Left lung (tissue), 10 donors: ENCODE measurements around the gene CHCHD6. TPM values are rescaled to one million over a fixed set of nuclear protein-coding genes. Genes with fewer than 3 reads are reported as not detected.

Source experiments
- ATAC-seq: fragments of 200-7000 bp; cut with Tn5 transposase; one replicate; pipeline ENCODE4 v1.9.1; 2020; ENCODE audit warnings: moderate library complexity
- DNase-seq, 4 donors: peaks; one replicate each; pipeline ENCODE4 v3.0.0-alpha.2; 2013 to 2020
- H3K27ac ChIP-seq, 2 donors: fragments of 200-600 bp; sonication (generic) in 1 of 2; one replicate each; pipeline versions ENCODE4 v1.5.0 to v1.8.0; 2020 to 2021
- H3K27me3 ChIP-seq, 2 donors: fragments of 200-600 bp; sonication (generic) in 1 of 2; one replicate each; pipeline versions ENCODE4 v1.5.0 to v1.8.0; 2020 to 2021
- H3K36me3 ChIP-seq, 2 donors: fragments of 200-600 bp; sonication (generic) in 1 of 2; one replicate each; pipeline versions ENCODE4 v1.5.0 to v1.8.0; 2020 to 2021
- H3K4me1 ChIP-seq, 2 donors: fragments of 200-600 bp; one replicate each; pipeline ENCODE4 v1.8.0; 2021
- H3K4me3 ChIP-seq, 2 donors: fragments of 200-600 bp; sonication (generic) in 1 of 2; one replicate each; pipeline versions ENCODE4 v1.5.0 to v1.8.0; 2020 to 2021; ENCODE audit warnings: mild to moderate bottlenecking in 1 of 2
- H3K9me3 ChIP-seq, 2 donors: fragments of 200-600 bp; sonication (generic) in 1 of 2; one replicate each; pipeline versions ENCODE4 v1.5.0 to v1.8.0; 2020 to 2021
- CTCF ChIP-seq, 2 donors: fragments of 200-600 bp; sonication (generic) in 1 of 2; IDR thresholded peaks; one replicate each; pipeline versions ENCODE4 v1.5.0 to v1.8.0; 2021; ENCODE audit warnings: antibody characterized with exemption in 2 of 2
- intact Hi-C, 2 donors: fragments of 100-400 bp; cut with DNase I; formaldehyde crosslinking; loops; one replicate each; pipeline versions ENCODE4 v1.11.2 to v1.14.2; 2022
- polyA plus RNA-seq, 6 donors: library from polyadenylated mRNA; unstranded; fragments of 120-200 nt; gene quantifications; one replicate each; pipeline ENCODE4 v1.2.1, GENCODE V29; 2013; ENCODE audit not compliant: insufficient read length in 6 of 6
- total RNA-seq, 2 donors: library from RNA; stranded (reverse); fragmentation: NEBNext Ultra II Directional; extraction: Animal tissue kit (Norgen Biotek cat#: 25700); gene quantifications; one replicate each; pipeline ENCODE4 v1.2.1, GENCODE V29; 2021
- donor health status: DM: no; HTN: yes; CAD: no.
- donor health status: DM: no; HTN: no; CAD: no.

CHCHD6 gene
- total and polyA plus RNA-seq, 8 donors, result 11.8 to 21.1 (median 18.4) TPM

GRCh38 chr3:126873416-126873815 lies 169.4 kb downstream of the CHCHD6 start:
- TF ChIP-seq CTCF (IDR thresholded peaks at IDR 0.05), result no peak
- H3K9me3 ChIP-seq, result no peaks in the 10 kb centered on the region
- ATAC-seq (no peak), DNase-seq (no peak)
- H3K4me1 ChIP-seq, result no peaks in the 10 kb centered on the region
- H3K4me3 ChIP-seq, result no peak overlapping the region
- no peak overlapping the region for H3K27ac ChIP-seq
- no peaks in the 10 kb centered on the region for H3K36me3 ChIP-seq
- intact Hi-C loops, result no loop called here
- H3K27me3 ChIP-seq, result no peaks in the 10 kb centered on the region

- Histone ChIP-seq H3K27me3 (no peaks in the 10 kb centered on the region), H3K9me3 (no peaks in the 10 kb centered on the region), H3K4me1 (no peaks in the 10 kb centered on the region), H3K4me3 (no peak overlapping the region), H3K36me3 (no peaks in the 10 kb centered on the region), H3K27ac (no peak overlapping the region)
- intact Hi-C loops, result no loop called here
- DNase-seq, result no peak
- TF ChIP-seq CTCF (IDR thresholded peaks at IDR 0.05), result no peak
- no peak for ATAC-seq
Measured at GRCh38 chr3:126878664-126879063, 174.6 kb downstream of the CHCHD6 start.

GRCh38 chr3:126880901-126881300 lies 176.9 kb downstream of the CHCHD6 start:
- Histone ChIP-seq H3K27ac (no peak overlapping the region), H3K36me3 (no peaks in the 10 kb centered on the region)

GRCh38 chr3:126881861-126882260 lies 177.8 kb downstream of the CHCHD6 start:
- Histone ChIP-seq H3K4me1 (no peaks in the 10 kb centered on the region), H3K9me3 (no peaks in the 10 kb centered on the region), H3K27me3 (no peaks in the 10 kb centered on the region), H3K4me3 (no peak overlapping the region), H3K27ac (no peak overlapping the region), H3K36me3 (no peaks in the 10 kb centered on the region)
- intact Hi-C loops, result no loop called here
- DNase-seq (no peak), ATAC-seq (no peak)
- TF ChIP-seq CTCF (IDR thresholded peaks at IDR 0.05), result no peak

More at GRCh38 chr3:126880901-126881300, 176.9 kb downstream of the CHCHD6 start:
- Histone ChIP-seq H3K27me3 (no peaks in the 10 kb centered on the region), H3K4me1 (no peaks in the 10 kb centered on the region), H3K9me3 (no peaks in the 10 kb centered on the region), H3K4me3 (no peak overlapping the region)
- no peak for DNase-seq
- intact Hi-C loops, result no loop called here
- no peak for ATAC-seq
- no peak for TF ChIP-seq CTCF (IDR thresholded peaks at IDR 0.05)

- no peak for TF ChIP-seq CTCF (IDR thresholded peaks at IDR 0.05)
- H3K27me3 ChIP-seq, result no peaks in the 10 kb centered on the region
- peak in 1 of 4 donors; percentile 10 for DNase-seq
- intact Hi-C loops, result no loop called here
- no peaks in the 10 kb centered on the region for H3K9me3 ChIP-seq
- H3K4me1 ChIP-seq, result no peaks in the 10 kb centered on the region
- H3K36me3 ChIP-seq, result no peaks in the 10 kb centered on the region
- ATAC-seq, result no peak
- no peak overlapping the region for H3K27ac ChIP-seq
- no peak overlapping the region for H3K4me3 ChIP-seq
Measured at GRCh38 chr3:126883241-126883640, 179.2 kb downstream of the CHCHD6 start.
